MM.1S (cell line): ENCODE measurements around the gene GABRG3.

Experiments used
- DNase-seq: peaks from one replicate; pipeline ENCODE4 v3.0.0-alpha.2; 2015
- H2AFZ ChIP-seq: fragments of 300-600 bp; sonication (generic); 2 replicates; pipeline ENCODE4 v1.6.0; 2016; ENCODE audit warnings: antibody characterized with exemption, low read length
- H3F3A ChIP-seq: fragments of 300-600 bp; sonication (generic); 2 replicates; pipeline ENCODE4 v1.6.1; 2016; ENCODE audit warnings: mild to moderate bottlenecking, antibody characterized with exemption, low read length, moderate library complexity, mixed read lengths; ENCODE audit not compliant: insufficient read depth
- H3K27ac ChIP-seq: fragments of 300-600 bp; sonication (generic); 2 replicates; pipeline ENCODE4 v1.5.1; 2016; ENCODE audit warnings: mild to moderate bottlenecking, low read length
- H3K27me3 ChIP-seq: fragments of 300-600 bp; sonication (generic); replicated peaks from 2 replicates; pipeline ENCODE4 v1.6.0; 2016; ENCODE audit warnings: low read length; ENCODE audit not compliant: insufficient read depth
- H3K36me3 ChIP-seq: fragments of 300-600 bp; sonication (generic); replicated peaks from 2 replicates; pipeline ENCODE4 v1.6.1; 2016; ENCODE audit warnings: mild to moderate bottlenecking, low read length, mixed read lengths; ENCODE audit not compliant: insufficient read depth
- H3K4me1 ChIP-seq: fragments of 300-600 bp; sonication (generic); 2 replicates; pipeline ENCODE4 v1.6.1; 2016; ENCODE audit warnings: low read length, mixed read lengths
- H3K4me2 ChIP-seq: fragments of 300-600 bp; sonication (generic); 2 replicates; pipeline ENCODE4 v1.6.0; 2016; ENCODE audit warnings: low read depth, low read length
- H3K4me3 ChIP-seq: fragments of 300-600 bp; sonication (generic); 2 replicates; pipeline ENCODE4 v1.5.1; 2016; ENCODE audit warnings: low read length, mixed read lengths
- H3K79me2 ChIP-seq: fragments of 300-600 bp; sonication (generic); 2 replicates; pipeline ENCODE4 v1.6.1; 2016; ENCODE audit warnings: mixed run types, low read length, mixed read lengths
- H3K9ac ChIP-seq: fragments of 300-600 bp; sonication (generic); 2 replicates; pipeline ENCODE4 v1.6.1; 2016; ENCODE audit warnings: low read length, mixed read lengths
- H3K9me2 ChIP-seq: fragments of 300-600 bp; sonication (generic); replicated peaks from 2 replicates; pipeline ENCODE4 v1.6.1; 2016; ENCODE audit warnings: mild to moderate bottlenecking, low read length, mixed read lengths; ENCODE audit not compliant: insufficient read depth
- H3K9me3 ChIP-seq: fragments of 300-600 bp; sonication (generic); replicated peaks from 2 replicates; pipeline ENCODE4 v1.6.1; 2016; ENCODE audit warnings: mild to moderate bottlenecking, low read length, mixed read lengths; ENCODE audit not compliant: insufficient read depth
- H4K20me1 ChIP-seq: fragments of 300-600 bp; sonication (generic); 2 replicates; pipeline ENCODE4 v1.6.1; 2016; ENCODE audit warnings: mild to moderate bottlenecking, low read length, moderate library complexity, mixed read lengths; ENCODE audit not compliant: insufficient read depth
- EZH2 ChIP-seq: fragments of 300-600 bp; sonication (generic); optimal IDR thresholded peaks from 2 replicates; pipeline ENCODE3; 2017; ENCODE audit warnings: low read depth, mild to moderate bottlenecking, antibody characterized with exemption, low read length, mixed read lengths
- EZH2phosphoT487 ChIP-seq: fragments of 300-600 bp; sonication (generic); IDR thresholded peaks from 2 replicates; pipeline ENCODE4 v1.6.1; 2018; ENCODE audit warnings: antibody characterized with exemption, low read length
- TF ChIP-seq, protein P1 (sequence below): fragments of 300-600 bp; sonication (generic); IDR thresholded peaks from 2 replicates; pipeline ENCODE4 v1.5.1; 2016; ENCODE audit warnings: antibody characterized with exemption, low read length, mixed read lengths

GABRG3 gene

GRCh38 chr15:27121672-27122071 is 150.7 kb downstream of the GABRG3 start:
- H3K9ac ChIP-seq, result no peak overlapping the region

GRCh38 chr15:27123291-27123690 is 152.3 kb downstream of the GABRG3 start:
- H3K36me3 ChIP-seq, result no peaks in the 10 kb centered on the region
- no peak overlapping the region for H2AFZ ChIP-seq
- H3K27ac ChIP-seq, result no peak overlapping the region
- TF ChIP-seq EZH2phosphoT487, result no peak
- no peak for TF ChIP-seq EZH2
- TF ChIP-seq, protein P1, sequence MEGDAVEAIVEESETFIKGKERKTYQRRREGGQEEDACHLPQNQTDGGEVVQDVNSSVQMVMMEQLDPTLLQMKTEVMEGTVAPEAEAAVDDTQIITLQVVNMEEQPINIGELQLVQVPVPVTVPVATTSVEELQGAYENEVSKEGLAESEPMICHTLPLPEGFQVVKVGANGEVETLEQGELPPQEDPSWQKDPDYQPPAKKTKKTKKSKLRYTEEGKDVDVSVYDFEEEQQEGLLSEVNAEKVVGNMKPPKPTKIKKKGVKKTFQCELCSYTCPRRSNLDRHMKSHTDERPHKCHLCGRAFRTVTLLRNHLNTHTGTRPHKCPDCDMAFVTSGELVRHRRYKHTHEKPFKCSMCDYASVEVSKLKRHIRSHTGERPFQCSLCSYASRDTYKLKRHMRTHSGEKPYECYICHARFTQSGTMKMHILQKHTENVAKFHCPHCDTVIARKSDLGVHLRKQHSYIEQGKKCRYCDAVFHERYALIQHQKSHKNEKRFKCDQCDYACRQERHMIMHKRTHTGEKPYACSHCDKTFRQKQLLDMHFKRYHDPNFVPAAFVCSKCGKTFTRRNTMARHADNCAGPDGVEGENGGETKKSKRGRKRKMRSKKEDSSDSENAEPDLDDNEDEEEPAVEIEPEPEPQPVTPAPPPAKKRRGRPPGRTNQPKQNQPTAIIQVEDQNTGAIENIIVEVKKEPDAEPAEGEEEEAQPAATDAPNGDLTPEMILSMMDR, result no peak
- no peaks in the 10 kb centered on the region for H3K4me1 ChIP-seq
- H3K4me2 ChIP-seq, result no peak overlapping the region
- H3F3A ChIP-seq, result no peaks in the 10 kb centered on the region
- no peaks in the 10 kb centered on the region for H3K79me2 ChIP-seq
- no peaks in the 10 kb centered on the region for H3K27me3 ChIP-seq
- H3K9me2 ChIP-seq, result no peaks in the 10 kb centered on the region
- H4K20me1 ChIP-seq, result no peaks in the 10 kb centered on the region
- H3K9me3 ChIP-seq, result no peaks in the 10 kb centered on the region
- H3K9ac ChIP-seq, result no peak overlapping the region
- no peak overlapping the region for H3K4me3 ChIP-seq
- DNase-seq, result no peak

More at GRCh38 chr15:27121672-27122071, 150.7 kb downstream of the GABRG3 start:
- Histone ChIP-seq H3K79me2 (no peaks in the 10 kb centered on the region), H3F3A (no peaks in the 10 kb centered on the region), H3K9me2 (no peaks in the 10 kb centered on the region), H3K9me3 (no peaks in the 10 kb centered on the region), H4K20me1 (no peaks in the 10 kb centered on the region), H3K4me3 (no peak overlapping the region), H3K4me2 (no peak overlapping the region), H3K27me3 (no peaks in the 10 kb centered on the region), H3K4me1 (no peaks in the 10 kb centered on the region), H3K36me3 (no peaks in the 10 kb centered on the region), H3K27ac (no peak overlapping the region), H2AFZ (no peak overlapping the region)
- TF ChIP-seq EZH2, result no peak
- TF ChIP-seq, protein P1, result no peak
- TF ChIP-seq EZH2phosphoT487, result no peak
- DNase-seq, result no peak

GRCh38 chr15:27123808-27124207 is 152.8 kb downstream of the GABRG3 start:
- Histone ChIP-seq H2AFZ (no peak overlapping the region), H3K4me1 (no peaks in the 10 kb centered on the region), H3K9me3 (no peaks in the 10 kb centered on the region), H3K4me2 (no peak overlapping the region), H3K36me3 (no peaks in the 10 kb centered on the region), H4K20me1 (no peaks in the 10 kb centered on the region), H3K9ac (no peak overlapping the region), H3K27ac (no peak overlapping the region), H3K79me2 (no peaks in the 10 kb centered on the region), H3K9me2 (no peaks in the 10 kb centered on the region), H3K27me3 (no peaks in the 10 kb centered on the region), H3K4me3 (no peak overlapping the region), H3F3A (no peaks in the 10 kb centered on the region)
- no peak for DNase-seq
- TF ChIP-seq, protein P1, result no peak
- TF ChIP-seq EZH2phosphoT487, result no peak
